WTC11 (cell line): ENCODE measurements around the gene SLIT1.

Experiments
- E2F4 ChIP-seq: sonication (generic); formaldehyde crosslinking; IDR thresholded peaks from 2 replicates; pipeline ENCODE4 v1.8.1; 2022; ENCODE audit warnings: low read depth, mild to moderate bottlenecking, moderate library complexity, missing genetic modification reagents, borderline replicate concordance
- STAT6 ChIP-seq: sonication (generic); formaldehyde crosslinking; conservative IDR thresholded peaks from 2 replicates; pipeline ENCODE4 v1.8.1; 2023; ENCODE audit warnings: mild to moderate bottlenecking, low read depth, missing genetic modification reagents, moderate library complexity
- TF ChIP-seq, protein P1 (sequence below): sonication (generic); formaldehyde crosslinking; IDR thresholded peaks from 2 replicates; pipeline ENCODE4 v1.8.1; 2023; ENCODE audit warnings: mild to moderate bottlenecking, missing genetic modification reagents

- TF ChIP-seq E2F4 (no peak), STAT6 (CRISPR knock-in tag) (no peak)
- TF ChIP-seq, protein P1, sequence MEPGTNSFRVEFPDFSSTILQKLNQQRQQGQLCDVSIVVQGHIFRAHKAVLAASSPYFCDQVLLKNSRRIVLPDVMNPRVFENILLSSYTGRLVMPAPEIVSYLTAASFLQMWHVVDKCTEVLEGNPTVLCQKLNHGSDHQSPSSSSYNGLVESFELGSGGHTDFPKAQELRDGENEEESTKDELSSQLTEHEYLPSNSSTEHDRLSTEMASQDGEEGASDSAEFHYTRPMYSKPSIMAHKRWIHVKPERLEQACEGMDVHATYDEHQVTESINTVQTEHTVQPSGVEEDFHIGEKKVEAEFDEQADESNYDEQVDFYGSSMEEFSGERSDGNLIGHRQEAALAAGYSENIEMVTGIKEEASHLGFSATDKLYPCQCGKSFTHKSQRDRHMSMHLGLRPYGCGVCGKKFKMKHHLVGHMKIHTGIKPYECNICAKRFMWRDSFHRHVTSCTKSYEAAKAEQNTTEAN, result no peak
These were observed 46.1 kb downstream of the SLIT1 start for GRCh38 chr10:97139651-97140048.
